Frontal cortex (tissue), 4 donors: ENCODE results near the gene SULT1A2. TPM values are rescaled to one million over a fixed set of nuclear protein-coding genes. Genes with fewer than 3 reads are reported as not detected.
A peak's percentile ranks its signal among the peaks of the same experiment; 100 is the strongest.
"Not testable (repeated sequence)": the region's sequence is repeated elsewhere in the genome, so short reads cannot be mapped to it uniquely, and the experiment has no call there.

Source experiments
- DNase-seq, 2 donors: peaks; one replicate each; pipeline ENCODE4 v3.0.0; 2012; ENCODE audit warnings: low spot score in 2 of 2
- FAIRE-seq: peaks from 2 replicates; lab custom pipeline; 2012; peaks lifted over from hg19 to GRCh38; lab: Jason Lieb, UNC
- total RNA-seq: library from RNA; depleted of rRNA; stranded (reverse); fragments of >200 nt; gene quantifications from one replicate; pipeline ENCODE4 v1.2.3, GENCODE V29; 2014
- donor health status: control.
- donor health status: control.
- donor health status: control.

The SULT1A2 gene
- total RNA-seq, 1 donor from 2014 or later: 0.41 TPM

DNA sequence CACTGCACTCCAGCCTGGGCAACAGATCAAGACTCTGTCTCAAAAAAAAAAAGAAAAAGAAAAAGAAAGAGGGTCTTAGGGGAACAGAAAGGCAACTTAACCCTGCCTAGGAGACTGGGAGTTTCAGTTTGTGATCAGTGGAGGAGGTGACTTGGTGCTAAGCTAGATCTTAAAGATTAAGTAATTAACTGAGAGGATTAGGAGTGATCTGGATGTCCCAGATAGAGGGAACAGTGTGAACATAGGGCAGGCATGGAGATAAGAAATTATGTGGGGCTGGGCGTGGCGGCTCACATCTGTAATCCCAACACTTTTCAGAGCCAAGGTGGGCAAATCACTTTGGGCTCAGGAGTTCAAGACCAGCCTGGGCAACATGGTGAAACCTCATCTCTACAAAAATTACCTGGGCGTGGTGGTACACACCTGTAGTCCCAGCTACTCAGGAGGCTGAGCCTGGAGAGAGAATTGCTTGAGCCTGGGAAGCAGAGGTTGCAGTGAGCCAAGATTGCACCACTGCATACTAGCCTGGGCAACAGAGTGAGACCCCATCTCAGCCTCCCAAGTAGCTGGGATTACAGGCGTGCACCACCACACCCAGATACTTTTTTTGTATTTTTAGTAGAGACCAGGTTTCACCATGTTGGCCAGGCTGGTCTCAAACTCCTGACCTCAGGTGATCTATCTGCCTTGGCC, 30.5 kb downstream of the SULT1A2 start:
- not testable (repeated sequence) for FAIRE-seq, DNase-seq

DNA sequence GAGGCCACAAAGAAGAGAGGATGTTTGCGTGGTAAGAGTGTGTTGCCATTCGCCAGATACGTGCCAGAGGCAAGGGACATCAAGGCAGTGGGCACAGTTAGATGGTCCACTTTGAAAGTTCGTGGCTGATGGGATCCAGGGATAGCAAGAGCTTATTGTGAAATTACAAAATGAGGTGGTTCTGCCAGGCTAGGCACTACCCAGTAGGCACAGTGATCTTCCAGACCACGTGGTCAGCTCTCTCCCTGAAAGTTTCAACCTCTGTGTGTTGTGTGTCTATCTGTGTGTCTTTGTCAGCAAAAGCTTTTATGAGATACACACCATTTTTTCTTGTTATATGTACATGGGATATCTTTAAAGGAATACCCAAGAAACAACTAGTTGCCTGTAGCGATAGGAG, 33.6 kb downstream of the SULT1A2 start:
- DNase-seq (no peak), FAIRE-seq (no peak)

DNA sequence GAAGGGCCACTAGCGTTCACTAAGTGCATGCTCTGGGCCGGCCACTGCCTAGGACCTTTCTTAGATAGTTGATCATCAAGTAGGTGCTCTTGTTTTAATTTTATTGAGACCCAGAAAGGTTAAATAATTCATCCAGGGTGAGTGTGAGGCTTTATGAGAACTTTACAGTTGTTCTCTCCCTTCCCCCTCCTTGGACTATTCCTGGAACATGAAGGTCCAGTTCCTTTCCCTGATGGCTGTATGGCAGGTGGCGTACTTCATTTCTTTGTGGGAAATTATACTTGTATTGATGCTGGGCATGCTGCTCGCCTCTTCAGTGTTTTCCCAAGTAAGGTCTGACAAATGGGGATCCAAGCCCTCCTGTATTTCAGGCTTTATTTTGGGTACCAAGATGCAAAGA, 34.7 kb downstream of the SULT1A2 start:
- FAIRE-seq: no peak
- no peak for DNase-seq

DNA sequence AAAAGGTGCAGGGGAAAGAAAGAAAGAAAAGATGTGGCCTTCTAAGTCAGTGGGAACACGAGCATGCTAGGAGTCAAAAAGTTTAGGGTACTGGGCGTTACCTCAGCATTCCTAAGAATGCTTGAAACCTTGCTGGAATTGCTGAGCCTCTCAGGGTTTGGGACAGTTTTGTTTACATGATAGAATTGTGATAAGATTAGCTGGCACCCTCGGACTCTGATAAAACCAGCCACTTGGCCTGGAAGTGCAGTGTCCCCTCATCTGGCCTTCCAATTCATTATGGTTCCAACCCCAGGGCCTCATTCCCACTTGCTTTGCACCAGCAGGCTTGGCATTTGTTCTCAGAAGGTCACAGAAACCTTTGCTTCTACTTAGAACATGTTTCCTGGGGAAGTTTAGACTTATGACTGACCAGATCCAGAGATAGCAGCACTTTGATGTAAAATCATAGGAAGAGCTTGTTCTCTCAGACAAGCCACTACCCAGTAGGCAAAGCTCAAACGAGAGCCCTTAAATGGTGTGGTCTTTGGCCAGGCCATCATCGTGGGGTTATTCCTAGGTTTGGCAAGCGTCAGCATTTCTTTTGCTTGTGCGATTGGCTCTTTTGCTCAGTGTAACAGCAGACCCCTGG, 35.2 kb downstream of the SULT1A2 start:
- FAIRE-seq (no peak), DNase-seq (no peak)

DNA sequence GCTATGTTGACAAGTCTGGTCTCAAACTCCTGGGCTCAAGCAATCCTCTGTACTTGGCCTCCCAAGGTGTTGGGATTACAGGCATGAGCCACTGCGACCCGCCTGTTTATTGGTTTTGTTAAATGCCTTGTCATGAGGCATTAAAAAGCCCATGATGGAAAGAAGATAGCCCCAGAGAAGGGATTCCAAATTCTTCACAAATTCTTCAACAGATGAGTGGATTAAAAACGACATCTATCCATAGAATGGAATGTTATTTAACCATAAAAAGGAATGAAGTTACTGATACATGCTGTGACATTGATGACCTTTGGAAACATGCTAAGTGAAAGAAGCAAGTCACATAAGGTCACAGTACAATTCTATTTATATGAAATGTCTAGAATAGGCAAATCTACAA, 38.4 kb downstream of the SULT1A2 start:
- DNase-seq (no peak), FAIRE-seq (no peak)

DNA sequence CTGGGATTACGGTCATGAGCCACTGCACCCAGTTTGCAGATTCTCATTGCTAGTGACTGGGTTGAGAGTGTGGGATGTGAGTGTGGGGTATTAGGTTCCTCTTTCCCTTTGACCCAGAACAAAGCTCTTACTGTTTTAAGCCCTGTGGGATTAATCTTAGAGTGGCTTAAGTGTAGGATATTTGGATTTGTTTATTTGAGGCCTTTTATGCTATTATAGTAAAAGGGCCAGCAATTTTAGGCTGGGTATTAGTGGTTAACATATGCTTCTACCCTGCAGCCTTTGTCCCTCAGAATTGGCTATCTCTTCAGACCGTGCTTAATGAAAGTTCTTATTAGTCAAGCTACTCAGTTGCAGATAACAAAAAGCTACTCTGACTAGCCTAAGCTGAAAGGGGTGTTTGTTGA, 39.9 kb downstream of the SULT1A2 start:
- FAIRE-seq (no peak), DNase-seq (no peak)

DNA sequence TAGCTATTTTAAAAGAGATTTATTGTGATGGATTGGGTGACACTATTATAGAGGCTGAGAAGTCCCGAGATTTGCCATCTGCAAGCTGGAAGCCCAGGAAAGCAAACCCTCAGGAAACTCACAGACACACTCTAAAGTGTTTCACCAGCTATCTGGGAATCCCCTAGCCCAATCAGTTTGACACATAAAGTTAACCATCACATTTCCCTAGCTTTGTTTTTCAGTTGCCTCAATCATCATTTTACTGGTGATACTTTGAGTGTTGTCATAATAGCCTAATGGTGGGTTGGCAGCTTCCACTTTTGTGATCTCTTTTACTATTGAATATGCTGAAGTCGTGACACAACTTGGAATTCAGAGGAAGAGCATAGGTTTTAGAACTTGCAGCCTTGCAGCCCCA, 41.3 kb downstream of the SULT1A2 start:
- no peak for FAIRE-seq

DNA sequence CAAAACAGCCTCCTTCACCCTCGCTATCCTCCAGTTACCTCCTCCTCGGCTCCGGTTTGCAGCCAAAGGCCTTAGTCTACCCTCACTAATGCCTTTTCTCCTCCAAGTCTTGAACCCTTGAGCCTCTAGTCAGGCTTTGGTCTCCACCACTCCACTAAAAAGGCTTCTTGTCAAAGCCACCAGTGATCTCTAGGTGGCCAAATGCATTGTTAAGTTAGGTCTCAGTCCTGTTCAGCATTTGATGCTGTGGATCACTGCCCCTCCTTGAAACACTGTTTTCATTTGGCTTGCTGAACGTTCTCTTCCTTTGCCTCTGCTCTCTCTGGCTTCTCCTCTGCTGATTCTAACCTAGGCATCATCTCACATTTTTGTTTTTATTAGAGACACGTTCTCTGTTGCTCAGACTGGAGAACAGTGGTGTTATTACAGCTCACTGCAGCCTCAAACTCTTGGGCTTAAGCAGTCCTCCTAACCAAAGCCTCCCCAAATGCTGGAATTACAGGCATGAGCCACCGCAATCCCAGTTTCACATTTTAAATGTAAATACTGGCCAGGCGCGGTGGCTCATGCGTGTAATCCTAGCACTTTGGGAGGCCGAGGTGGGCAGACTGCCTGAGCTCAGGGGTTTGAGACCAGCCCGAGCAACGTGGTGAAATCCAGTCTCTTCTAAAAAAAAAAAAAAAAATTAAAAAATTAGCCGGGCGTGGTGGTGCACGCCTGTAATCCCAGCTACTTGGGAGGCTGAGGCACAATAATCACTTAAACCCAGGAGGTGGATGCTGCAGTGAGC, 42.0 kb downstream of the SULT1A2 start:
- FAIRE-seq: no peak
- no peak for DNase-seq

More for the DNA sequence above, 41.3 kb downstream of the SULT1A2 start:
- no peak for DNase-seq

DNA sequence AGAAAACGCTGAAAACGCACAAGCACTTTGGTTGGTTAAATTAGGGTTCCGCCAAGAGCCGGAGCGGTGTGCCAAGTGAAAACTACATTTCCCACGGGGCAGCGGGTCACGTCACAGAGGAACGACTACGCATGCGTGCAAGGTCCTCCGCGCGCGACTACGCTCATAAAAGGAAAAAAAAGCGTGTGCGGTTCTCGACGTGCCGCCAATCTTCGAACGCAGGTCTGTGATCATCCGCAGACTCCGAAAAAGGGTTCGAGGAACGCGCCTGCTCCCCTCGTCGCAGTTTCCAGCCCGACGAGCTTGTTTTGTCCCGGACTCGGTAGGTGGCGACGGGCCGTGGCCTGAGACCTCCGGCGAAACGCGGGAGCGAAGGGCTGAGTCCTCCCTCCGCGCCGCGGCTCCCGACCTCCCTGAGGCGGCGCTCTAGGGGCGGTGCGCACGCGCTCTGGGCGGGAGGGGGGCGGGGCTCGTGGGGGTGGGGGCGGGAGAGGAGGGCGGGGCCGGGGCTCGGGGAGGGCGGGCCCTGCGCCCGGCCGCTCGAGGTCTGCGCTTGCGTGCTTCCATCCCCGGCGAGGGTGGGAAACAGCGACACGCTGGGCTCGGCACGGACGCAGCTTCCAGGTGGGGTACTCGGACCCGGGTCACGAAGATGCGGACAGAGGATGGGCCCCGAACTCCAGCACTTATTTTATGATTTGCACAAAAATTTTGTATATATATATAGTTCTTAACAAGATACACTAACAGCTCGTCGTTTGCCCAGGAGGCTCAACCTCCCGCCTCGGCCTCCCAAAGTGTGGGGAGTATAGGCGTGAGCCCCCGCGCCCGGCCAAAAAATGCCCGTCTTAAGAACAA, 42.8 kb downstream of the SULT1A2 start, which contains the start of gene SGF29:
Gene SGF29, plus strand, starts transcription at position 145 of the 858 bp plus-strand sequence. CDS start 27,150 bp downstream, outside the sequence.
- no peak for FAIRE-seq
- peak; percentile 90 to 95 for DNase-seq

DNA sequence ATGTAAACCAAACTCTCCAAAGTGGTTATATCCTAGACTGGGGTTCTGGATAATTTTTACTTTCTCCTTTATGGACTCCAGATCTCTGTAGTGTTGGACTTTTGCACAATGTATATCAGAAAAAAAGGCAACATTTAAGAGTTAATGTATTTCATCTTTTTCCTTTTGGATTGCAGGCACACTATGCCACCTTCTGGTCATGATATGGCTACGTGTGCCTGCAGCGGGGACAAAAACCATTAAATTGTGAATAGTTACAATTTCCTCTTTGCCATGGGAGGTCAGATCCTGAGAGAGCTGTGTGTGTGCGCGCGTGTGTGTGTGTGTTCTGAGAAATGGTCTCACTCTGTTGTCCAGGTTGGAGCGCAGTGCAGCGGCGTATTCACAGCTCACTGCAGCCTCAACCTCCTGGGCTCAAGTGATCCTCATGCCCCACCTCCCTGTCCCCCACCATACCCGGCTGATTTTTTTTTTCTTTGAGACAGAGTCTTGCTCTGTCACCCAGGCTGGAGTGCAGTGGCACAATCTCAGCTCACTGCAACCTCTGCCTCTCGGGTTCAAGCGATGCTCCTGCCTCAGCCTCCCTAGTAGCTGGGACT, 47.5 kb downstream of the SULT1A2 start:
- no peak for FAIRE-seq

DNA sequence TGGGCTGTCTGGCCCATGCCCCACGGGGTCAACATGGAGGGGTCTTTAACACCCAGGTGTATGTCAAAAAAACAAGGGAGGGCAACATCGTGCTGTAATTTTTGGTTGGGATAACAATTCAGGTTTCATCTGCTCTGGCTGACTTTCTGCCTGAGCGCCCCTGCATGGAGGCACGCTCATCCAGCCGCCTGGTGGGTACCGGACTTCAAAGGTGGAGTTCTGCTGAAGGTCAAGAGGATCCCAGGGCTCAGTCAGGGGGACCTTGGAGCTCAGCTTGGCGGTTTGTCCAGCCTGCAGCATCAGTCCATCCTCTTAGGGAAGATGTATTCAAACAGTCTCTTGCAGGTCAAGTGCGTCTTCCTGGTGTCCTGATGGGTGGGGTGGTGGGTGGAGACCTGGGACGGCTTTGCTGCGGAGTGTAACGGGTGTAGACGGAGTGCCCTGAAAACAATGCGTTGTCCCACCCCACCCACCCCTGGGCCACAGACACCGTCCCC, 48.5 kb downstream of the SULT1A2 start:
- DNase-seq (no peak), FAIRE-seq (no peak)

More for the DNA sequence above, 47.5 kb downstream of the SULT1A2 start:
- DNase-seq: no peak

DNA sequence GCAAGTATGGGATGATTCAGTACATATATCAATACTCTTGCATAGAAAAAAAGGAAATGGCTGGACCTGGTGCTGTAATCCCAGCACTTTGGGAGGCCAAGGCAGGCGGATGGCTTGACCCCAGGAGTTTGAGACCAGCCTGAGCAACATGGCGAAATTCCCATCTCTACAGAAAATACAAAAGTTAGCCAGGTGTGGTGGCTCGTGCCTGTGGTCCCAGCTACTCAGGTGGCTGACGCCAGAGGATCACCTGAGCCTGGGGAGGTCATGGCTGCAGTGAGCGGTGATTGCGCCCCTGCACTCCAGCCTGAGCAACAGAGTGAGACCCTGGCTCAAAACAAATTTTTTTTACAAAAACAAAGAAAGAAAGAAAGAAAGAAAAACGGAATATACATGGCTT, 50.2 kb downstream of the SULT1A2 start:
- no peak for DNase-seq
- no peak for FAIRE-seq

DNA sequence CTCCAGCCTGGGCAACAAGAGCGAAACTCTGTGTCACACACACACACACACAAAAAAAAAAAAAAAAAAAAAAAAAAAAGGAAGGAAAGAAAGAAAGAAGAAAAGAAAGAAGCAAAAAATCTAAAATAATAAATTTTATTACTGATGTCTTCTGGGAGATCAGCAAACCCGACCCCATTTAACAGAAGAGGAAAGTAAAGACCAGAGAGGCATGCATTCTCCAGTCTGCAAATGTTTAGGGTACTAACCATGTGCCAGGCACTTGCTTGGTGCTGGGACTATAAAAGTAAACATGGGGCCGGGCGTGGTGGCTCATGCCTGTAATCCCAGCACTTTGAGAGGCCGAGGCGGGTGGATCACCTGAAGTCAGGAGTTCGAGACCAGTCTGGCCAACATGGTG, 50.9 kb downstream of the SULT1A2 start:
- FAIRE-seq, DNase-seq: not testable (repeated sequence)

DNA sequence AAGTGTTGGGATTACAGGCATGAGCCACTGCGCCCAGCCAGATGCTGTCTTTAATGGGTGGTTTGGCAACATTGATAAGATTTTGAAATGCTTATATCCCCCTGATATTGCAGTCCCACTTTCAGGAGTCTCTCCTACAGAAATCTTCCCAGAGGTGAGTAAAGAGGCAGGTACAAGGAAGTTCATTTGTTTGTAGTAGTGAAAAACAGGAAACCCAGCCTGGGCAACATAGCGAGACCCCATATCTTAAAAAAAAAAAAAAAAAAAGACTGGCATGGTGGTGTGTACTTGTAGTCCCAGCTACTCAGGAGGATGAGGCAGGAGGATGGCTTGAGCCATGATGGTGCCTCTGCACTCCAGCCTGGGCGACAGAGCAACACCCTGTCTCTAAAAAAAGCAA, 51.9 kb downstream of the SULT1A2 start:
- FAIRE-seq (no peak), DNase-seq (no peak)

DNA sequence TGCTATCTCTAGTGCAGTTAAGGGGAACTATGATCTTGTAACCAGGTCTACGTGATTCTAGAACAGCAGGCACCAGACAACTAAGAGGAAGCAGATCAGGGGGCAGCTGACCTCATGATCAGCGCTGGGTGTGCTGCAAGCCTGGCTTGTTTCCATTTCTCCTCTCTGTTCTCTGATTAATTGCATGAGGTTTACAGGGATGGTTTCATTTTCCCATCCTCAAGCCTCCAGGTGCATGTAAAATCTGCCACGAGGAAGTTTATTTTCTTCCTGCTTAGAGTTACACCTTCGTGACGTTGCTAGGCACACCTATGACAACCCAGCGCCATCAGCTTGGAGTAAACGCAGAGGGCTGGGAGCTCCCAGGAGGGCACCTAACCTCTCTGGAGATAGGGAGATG, 53.8 kb downstream of the SULT1A2 start:
- no peak for DNase-seq
- FAIRE-seq: no peak

DNA sequence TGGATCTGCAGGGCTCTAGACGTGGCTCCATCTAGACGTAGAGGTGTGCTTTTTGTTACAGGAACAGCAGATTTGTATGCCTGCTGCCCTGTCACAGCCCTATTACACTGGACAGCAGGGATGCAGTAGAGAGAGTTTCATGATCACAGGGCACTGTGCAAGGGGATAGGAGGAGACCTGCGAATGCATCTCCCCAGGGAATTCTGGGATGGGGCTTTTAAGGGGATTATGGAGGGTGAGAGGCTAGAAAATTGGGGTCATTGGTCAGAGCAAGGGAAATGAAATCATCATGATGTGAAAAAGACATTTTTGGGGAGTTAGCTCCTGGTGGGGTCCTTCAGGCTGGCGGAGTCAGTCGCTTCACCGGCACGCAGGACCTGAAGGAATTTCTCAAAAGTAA, 54.2 kb downstream of the SULT1A2 start:
- no peak for DNase-seq
- no peak for FAIRE-seq
